HG03469 (cell line): ENCODE data around the gene SWI5.
"Not testable (repeated sequence)": the region's sequence is repeated elsewhere in the genome, so short reads cannot be mapped to it uniquely, and the experiment has no call there.

ENCODE experiments used
- ATAC-seq: cut with Tn5 transposase; IDR thresholded peaks from one replicate; pipeline ENCODE4 v1.9.1; 2021; ENCODE audit warnings: mild to moderate bottlenecking, moderate library complexity, moderate number of reproducible peaks; ENCODE audit not compliant: unreplicated experiment

The SWI5 gene

DNA sequence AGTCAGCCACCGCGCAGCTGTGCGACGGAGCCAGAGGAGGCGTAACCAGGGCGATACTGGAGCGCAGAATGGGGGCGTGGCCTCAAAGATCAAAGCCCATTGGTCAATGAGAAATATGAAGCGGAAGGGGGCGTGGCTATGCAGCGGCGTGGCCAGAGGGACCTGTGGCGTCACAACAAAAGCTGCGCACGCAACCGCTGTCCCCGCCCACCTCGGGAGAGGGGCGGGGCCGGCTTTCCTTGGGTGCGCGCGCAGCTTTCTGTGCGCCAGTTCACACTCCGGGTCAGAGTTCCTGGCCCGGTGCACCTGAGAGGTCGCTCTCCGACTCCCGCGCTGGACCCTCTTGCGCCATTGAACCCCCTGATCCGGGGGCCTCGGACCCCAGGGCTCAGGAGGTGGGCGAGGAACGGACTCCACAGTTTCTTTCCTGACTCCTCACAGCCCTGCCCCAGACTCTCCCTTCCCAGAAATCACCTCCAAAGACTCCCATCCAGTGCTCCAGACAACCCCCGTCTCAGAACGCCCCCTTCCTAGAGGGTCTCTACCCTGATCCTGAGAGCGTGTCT is at the start of gene SWI5:
TSS of gene SWI5 (plus strand) at position 269 of the 566 bp plus-strand sequence.
- ATAC-seq = peak; percentile 94

DNA sequence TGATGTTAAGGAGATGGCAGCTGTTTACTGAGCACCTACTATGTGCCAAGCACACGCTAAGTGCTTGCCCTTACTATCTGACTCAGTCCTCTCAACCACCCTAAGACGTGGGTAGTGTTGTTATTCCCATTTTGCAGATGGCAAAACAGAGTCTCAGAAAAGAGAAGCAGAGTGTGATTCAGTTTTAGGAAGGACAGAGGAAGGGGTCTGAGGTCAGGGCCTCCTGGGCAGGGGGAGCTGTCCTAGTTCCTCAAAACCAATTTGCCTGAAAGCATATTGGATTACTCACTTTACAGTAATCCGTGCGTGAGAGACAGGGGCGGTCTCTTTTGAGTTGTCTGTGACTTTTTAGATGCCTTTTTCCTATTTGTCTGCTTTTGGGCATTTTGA is 49.7 kb upstream of the SWI5 start:
- ATAC-seq = no peak

DNA sequence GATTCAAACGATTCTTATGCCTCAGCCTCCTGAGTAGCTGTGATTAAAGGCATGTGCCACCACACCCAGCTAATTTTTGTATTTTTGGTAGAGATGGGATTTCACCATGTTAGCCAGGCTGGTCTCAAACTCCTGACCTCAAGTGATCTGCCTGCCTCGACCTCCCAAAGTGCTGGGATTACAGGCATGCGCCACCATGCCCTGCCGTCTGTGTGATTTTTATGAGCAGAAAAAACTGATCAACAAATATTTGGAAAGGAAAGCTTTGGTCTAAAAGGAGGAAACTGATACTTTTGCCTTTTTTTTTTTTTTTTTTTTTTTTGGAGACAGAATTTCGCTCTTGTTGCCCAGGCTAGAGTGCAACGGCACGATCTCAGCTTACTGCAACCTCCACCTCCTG is 45.2 kb upstream of the SWI5 start:
- not testable (repeated sequence) for ATAC-seq

DNA sequence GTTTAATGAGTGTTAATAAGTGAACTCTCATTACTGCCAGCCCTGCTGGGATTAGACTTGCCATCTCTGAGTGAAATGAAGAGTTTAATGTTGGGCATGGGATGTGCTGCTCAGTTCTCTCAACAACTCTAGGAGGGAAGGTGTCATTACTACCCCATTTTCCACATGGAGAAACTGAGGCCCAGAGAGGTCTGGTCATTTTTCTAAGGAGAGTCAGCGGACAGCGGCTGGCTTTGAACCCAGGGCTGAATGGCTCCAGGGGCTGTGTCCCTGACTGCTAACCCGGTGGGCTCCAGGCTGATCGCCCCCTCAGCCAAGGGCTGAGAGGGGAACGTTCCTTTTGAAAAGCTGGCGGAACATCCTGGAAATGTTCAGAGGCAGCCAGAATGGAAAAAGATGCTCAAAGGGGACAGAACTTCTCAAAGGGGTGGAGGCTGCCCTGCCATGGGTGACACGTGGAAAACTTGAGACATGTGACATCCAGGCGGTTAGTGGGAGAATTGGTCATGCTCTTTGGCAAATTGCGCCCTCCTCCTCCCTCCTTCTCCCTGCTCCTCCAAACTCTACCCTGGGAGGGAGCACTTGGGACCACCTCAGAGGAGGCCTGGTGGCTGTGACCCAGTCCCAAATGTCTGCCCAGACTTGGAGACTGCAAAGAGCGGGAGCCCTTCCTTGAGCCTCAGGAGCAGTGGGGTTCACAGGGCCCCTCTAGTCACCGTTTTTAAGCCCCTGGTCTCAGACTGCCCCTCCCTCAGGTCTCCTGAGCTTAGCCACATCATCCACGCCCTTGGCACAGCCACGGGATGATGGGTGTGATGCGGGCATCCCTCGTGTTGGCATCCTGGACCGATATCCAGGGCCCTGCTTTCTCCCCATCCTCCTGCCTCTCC is 44.2 kb upstream of the SWI5 start:
- no peak for ATAC-seq

DNA sequence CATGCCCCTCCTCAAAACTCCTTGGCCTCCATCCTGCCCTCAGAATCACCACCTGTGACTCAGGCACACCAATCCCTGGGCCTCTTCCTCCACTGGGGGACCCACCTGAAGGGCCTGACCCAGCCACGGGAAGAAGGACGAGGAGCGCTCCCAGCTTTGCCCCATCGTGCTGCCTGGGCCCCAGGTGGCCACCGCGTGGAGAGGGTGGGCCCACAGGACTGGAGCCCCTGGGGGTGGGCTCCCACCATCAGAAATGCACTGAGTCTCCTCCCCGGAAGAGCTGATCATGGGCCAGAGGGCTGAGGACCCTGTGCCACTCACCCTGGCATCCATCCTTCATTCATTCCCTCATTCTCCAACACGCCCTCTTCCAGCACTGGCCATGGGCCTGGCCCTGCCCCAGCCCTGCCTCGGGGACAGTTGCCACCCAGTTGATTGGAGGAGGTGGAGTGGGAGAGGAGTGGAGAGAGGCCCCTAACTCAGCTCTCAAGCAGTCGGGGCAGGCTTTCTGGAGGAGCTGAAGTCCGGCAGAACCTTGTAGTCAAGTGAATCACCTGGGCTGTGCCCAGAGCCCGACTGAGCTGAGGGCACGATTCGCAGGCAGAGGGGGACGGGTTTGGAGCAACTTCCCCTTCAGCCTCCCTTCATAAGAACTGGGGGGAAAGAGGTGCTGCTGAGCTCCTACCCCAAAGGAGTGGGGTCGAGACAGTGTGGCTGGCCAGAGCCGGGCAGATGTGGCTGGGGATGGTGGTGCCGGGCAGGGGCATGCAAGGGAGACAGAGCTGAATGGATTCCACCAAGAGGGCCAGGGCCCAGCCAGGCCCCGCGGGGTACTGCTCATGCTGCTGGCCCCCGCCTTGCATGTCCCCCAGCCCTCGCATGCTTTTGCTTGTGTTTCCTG is 43.3 kb upstream of the SWI5 start:
- no peak for ATAC-seq

DNA sequence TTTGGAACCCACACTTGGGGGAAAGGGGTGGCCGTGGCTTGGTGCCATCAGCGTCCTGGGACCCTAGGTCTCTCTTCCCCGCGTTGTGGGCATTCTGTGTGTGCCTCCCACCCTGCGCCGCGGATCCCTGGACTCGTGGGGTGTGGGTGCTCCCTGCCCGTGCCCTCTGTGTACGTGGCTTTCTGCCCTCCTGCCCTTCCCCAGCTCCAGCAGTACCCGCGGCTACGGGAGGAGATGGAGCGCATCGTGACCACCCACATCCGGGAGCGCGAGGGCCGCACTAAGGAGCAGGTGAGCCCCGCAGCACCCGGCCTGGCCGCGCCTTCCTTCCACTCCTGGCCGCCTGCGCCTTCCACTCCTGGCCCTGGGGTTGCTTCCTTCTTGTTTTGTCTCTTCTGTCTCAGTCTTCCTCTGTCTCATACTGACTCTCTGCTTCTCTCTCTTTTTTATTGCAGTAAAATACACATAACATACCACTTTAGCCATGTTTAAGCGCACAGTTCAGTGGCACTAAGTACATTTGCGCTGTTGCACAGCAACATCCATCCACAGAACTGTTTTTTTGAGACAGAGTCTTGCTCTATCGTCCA is 42.2 kb upstream of the SWI5 start:
- ATAC-seq = no peak

DNA sequence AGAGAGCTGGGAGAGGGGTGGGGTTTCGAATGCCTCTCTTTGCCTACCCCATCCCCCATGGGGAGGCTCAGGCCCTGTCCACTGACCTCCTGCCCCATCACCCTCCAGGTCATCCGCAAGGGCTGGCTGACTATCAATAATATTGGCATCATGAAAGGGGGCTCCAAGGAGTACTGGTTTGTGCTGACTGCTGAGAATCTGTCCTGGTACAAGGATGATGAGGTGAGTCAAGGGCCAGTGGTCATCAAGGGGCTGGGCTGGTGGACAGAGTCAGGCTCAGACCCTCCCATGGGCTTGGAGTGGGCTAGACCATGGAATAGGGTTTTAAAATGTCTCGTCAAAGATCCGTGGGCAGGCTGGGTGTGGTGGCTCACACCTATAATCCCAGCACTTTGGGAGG is 34.0 kb upstream of the SWI5 start:
- ATAC-seq = no peak

DNA sequence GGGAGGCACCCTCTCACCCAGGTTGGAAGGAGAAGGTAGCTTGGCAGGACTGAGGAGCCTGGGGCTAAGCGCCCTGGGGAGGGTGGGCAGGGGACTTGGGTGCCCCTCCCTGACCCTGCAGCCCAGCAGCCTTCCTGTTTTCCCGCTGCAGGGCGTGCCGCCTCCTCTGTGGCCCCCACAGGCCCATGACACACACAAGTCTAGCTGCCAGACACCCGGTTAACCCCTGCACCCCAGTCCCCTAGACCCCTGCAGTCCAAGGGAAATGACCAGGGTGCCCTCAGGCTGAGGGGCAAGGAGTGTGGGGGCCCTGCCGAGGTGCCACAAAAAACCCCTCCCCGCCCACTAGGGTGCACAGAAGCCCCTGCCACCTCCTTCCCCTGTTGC is 33.3 kb upstream of the SWI5 start:
- no peak for ATAC-seq

DNA sequence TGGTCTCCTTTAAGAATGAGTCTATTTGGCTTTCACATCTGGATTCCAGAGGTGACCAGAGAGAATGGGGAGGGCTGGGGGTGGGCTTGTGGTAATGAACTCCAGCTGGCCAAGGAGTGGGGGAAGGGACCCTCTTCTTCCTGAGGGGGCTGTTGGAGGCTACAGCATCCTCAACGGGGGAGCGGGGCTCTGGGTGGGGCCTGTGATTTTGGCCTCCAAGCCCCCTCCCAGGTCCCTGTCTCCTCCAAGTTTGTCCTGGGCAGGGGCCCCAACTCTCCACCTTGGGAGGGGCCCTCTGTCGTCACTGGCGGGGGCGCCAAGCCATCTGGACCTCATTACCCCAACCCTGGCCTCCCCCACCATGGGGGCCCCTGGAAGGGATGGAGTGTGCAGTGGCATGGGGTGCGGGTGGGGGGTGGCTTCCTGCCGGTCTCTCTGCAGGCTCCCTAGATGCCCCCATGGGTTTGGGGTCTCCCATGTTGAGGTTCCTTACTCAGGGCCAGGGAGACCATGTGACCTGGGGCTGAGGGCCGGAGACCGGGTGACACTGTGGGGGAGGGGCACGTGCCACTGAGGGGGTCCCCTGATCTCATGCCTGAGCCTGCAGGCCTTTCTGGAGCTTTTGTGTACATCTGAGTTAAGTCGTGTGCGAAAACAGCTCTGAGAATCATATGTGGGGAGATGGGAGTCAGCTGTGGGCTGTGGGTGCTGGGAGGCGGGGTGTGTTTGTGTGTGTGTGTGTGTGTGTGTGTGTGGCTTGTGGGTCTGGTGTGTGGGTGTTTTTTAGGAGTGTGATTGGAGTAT is 32.7 kb upstream of the SWI5 start:
- ATAC-seq = no peak

DNA sequence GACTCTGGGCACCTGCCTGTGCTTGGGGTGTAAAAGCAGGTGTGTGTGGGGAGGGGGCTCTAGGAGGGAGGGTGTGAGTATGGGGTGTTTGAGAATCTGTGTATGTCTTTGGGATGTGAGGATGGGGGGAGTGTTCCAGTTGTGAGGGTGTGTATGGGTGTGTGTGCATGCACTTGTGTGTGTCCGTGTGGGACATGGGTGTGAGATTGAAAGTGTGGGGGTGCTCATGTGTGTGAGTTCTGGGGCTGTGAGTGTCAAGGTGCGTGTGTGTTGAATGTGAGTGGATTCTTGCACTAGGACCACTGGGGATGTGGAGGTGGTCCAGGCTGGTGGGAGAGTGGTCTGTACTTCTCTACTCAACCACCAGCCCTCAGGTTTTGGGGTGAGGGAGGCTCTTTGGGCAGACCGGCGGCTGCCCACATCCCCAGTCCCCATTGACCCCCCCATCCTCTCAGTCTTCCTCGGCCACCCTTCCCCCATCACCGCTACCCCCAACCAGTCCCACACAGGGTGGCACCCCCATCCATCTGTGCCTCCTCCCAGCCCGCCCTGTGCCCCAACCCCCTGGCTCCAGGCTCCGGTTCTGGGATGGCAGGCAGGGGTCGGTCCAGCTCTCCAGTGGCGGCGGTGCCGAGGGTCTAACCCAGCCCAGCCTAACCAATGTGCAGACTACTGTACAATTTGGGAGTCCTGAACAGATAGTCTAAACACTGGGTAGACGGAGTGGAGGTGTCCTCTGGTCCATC is 31.8 kb upstream of the SWI5 start:
- no peak for ATAC-seq

DNA sequence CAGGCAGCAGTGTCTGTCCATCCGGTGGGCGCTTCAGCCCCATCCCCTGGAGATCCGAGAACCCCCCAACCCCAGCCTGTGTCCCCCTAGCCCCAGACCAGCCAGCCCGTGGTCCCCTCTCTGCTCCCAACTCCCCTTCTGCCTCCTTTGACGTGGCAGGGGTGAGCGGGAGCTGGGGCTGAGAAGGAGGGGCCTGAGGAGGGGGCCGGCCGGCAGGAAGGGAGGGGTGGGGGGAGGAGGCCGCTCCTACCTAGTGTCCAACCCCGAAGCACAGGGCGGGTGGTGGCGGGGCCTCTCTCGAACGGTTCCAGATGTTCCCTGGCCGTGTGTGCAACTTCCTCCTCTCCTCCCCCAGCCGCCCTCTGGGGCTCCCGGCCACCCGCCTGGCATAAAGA is 31.2 kb upstream of the SWI5 start:
- no peak for ATAC-seq

DNA sequence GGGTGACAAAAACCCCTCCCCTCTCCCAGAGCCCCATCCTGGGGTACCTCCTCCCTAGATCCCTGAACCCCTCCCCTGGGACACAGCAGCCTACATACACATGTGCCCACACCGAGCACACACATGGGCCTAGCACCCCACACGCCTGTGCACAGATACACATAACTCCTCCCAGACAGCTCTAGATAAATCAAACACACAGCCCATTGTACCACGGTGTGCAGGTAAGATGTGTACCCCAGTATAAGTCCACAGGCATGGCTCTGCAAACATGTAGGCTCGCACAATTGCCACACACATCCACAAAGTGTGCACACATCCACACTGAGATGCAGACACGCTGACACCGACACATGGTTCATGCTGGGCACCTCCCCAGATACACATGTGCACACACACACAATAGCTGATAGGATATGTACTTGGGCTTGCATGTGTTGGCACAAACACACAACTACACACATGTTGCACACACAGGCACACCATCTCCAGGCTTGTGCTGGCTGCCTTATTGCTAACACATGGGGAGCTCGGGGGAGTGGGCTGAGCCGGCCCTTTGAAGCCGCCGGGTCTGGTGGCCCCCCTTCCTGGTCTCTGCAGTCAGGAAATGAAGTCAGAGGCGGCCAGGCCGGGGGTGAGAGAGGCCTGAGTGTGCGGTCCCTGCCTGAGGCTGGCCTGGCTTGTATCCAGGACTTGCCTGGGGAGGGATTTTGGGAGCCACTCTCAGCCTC is 30.5 kb upstream of the SWI5 start:
- ATAC-seq = no peak

DNA sequence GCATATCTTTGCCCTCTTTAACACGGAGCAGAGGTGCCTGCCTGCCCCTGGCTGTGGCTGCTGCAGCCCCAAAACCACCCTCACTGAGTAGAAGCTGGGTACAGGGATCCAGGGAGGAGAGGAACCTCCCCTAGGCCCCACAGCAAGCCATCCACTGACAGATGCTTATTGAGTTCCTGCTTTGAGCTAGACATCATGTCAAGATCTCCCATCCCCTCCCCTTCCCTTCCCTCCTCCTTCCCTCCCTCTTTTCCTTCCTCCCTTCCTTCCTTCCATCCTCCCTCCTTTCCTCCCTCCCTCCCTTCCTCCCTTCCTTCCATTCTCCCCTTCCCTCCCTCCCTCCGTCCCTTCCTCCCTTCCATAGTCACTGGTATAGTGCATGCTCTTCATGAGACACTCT is 29.6 kb upstream of the SWI5 start:
- no peak for ATAC-seq

DNA sequence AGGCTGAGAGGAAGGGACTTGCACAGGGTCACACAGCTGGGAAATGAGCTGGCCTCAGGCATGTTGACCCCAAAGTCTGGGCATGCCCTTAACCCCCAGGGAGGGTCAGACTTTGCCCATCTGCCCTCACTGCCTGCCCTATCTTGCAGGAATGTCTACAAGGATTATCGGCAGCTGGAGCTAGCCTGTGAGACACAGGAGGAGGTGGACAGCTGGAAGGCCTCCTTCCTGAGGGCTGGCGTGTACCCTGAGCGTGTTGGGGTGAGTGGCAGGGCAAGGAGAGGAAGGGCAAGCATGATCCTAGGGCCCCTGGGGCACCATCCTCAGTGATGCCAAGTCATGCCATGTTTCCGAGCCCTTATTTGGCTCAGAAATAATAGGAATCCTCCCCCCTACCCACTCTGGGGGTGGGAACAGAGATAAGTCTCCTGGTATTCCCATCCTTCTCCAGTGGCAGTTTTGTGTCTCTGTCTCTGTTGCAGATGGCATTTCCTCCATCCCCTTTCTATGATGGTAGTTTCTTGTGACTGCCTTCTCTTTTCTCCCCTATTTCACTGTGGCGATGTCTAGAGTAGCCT is 28.8 kb upstream of the SWI5 start:
- no peak for ATAC-seq

DNA sequence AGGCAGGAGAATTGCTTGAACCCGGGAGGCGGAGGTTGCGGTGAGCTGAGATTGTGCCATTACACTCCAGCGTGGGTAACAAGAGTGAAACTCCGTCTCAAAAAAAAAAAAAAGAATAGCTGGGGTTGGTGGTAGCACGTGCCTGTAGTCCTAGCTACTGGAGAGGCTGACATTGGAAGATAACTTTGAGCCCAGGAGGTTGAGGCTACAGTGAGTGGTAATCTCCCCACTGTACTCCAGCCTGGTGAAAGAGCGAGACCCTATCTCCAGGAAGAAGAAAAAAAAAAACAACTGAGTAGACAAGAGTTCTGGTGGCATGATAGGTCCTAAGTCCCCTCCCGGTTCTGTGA is 26.5 kb upstream of the SWI5 start:
- no peak for ATAC-seq

DNA sequence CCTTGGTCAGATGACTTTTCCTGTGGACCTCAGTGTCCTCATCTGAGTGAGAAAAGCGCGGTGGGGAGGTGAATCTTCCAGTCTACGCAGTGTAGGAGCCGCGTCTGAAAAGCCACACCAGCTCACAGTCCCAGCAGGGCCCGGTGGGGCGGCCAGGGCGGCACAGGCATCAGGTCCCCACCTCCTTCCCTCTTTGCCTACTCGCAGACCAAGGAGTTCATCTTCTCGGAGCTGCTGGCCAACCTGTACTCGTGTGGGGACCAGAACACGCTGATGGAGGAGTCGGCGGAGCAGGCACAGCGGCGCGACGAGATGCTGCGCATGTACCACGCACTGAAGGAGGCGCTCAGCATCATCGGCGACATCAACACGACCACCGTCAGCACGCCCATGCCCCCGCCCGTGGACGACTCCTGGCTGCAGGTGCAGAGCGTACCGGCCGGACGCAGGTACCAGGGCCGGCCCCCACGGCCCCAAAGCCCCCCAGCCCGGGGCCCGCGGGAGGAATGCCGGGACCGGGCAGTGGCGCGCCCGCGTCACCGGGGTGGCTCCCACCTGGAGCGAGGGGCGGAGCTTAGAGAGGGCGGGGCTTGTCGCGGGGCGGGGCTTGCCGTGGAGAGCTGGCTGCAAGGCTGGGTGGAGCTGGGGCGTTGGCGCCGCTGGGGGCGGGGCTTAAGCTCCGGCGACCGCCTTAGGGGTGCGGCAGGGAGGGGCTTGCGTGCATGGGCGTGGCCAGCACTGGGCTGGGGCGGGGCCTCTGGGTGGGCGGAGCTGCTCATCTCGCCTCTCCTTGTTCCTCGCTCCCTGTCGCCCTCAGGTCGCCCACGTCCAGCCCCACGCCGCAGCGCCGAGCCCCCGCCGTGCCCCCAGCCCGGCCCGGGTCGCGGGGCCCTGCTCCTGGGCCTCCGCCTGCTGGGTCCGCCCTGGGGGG is 25.9 kb upstream of the SWI5 start:
- ATAC-seq = peak; percentile 63

DNA sequence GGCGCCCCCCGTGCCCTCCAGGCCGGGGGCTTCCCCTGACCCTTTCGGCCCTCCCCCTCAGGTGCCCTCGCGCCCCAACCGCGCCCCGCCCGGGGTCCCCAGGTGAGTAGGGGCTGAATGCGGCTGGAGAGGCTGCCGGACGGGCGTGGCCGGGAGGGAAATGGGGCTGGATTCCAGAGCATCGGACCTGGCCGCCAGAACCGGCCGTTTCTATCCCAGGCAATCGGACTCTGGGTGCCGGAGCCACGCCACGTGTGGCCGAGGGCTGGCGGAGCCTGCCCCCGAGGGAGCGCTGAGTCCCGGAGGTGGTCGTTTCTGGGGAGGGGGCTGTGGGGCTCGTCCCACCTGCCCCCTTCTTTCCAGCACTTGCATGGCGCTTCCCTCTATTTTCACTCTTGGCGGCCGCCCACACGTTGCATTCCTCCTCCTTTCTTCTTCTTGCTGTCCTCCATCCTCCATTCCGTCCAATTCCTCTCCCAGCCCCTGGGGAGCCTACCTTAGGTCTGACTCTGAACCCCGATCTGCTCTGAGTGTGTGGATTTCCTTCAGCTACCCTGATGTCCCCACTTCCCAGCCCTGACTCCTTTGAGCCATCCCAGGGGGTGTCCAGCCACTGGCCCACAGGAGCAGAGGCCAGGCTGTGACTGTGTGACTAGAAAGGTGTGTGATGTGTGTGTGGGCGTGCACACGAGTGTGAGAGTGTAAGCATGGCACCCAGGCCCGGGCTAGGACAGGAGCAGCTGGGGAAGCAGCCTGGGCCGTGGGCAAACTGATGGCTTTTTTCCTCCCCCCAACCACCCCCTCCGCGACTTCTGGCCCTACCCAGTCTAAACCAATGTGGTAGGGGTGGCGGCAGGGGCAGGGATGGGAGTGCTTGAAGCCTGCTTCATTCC is 25.0 kb upstream of the SWI5 start:
- ATAC-seq = peak; percentile 13
